NCI-H1092 (cell line): ENCODE data around the gene TRIP11.

Source experiments
- DNase-seq: peaks from one replicate; lab custom pipeline; 2025; lab: John Stamatoyannopoulos, UW

TRIP11 gene

DNA sequence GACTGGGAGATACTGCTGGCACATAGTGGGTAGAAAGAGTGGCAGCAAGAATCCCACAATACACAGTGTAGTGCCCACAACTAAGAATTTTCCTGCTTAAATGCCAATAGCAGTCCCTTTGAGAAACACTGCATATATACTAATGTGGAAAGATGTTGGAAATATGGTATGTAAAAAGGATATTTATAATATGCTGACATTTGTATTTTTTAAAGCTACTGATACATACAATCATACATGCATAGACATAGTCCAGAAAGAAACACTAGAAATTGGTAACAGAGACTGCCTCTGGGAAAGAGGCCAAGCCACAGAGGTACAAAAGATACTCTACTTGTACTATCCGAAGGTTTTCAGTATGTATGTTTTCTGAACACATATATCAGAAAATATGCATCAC, 30.3 kb downstream of the TRIP11 start:
- no peak for DNase-seq

DNA sequence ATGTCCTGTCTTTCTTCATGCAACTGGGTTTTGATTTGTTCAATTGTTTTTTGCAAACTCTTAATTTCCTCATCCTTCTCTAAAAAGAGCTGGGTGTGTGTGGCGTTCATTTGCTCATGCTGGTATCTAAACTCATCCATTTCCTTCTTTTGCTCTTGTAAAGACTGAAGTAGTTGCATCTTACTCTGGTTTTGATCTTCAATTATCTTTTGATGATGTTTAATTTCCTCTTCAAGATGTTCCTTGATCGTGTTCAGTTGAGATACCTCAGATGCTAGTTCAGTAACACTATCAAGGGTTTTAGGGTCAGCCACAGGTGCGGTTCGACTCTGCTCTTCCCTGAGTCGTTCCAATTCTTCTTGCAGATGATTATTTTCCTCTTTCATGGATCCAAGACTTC, 34.8 kb downstream of the TRIP11 start:
- no peak for DNase-seq

GRCh38 chr14:92004062-92004461, 35.8 kb downstream of the TRIP11 start:
- no peak for DNase-seq

- DNase-seq: no peak
These were observed 40.9 kb downstream of the TRIP11 start for GRCh38 chr14:91998667-91999570.

GRCh38 chr14:91997492-91997891, 42.4 kb downstream of the TRIP11 start:
- DNase-seq: no peak

GRCh38 chr14:91996948-91997371, 42.9 kb downstream of the TRIP11 start:
- DNase-seq: no peak

DNA sequence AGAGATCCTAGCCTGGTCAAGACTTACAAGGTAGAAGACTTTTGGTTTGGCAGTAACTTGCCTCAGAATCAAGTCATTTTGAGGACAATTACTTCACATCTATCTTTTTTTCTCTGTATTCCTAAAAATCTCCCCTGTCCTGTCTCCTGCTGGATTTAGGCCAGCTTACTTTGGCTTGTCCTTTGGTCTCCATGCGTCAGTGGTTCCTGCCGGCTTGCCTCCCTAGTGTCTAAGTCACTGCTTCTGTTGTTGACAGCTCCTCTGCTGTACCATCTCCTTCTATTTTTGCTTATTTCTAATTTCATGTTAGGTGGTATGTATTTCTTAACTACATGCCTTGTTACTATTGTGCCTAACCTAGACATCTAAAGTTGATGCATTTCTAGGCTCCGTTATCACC, 52.7 kb downstream of the TRIP11 start:
- DNase-seq: no peak

- no peak for DNase-seq
These were observed 54.2 kb downstream of the TRIP11 start for GRCh38 chr14:91985521-91986255.

DNA sequence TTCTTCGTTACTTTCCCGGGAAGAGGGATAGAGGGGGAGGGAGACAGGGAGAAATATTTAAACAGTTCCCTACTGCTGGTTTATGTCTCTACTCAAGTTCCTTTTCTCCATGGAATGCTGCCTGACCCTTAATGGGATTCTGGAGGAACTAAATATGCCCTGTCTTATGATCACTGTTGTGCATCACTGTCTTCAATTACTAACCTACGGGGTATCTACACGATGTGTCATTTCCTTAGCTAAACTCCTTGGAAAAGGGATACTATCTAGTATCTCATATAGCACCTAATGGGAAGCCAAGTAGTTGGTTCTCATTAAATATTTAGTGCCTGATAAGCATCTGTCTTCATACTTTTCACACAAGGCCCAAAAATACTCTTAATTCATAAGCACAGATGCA, 54.9 kb downstream of the TRIP11 start:
- no peak for DNase-seq

GRCh38 chr14:91983588-91983987, 56.3 kb downstream of the TRIP11 start:
- DNase-seq: no peak

DNA sequence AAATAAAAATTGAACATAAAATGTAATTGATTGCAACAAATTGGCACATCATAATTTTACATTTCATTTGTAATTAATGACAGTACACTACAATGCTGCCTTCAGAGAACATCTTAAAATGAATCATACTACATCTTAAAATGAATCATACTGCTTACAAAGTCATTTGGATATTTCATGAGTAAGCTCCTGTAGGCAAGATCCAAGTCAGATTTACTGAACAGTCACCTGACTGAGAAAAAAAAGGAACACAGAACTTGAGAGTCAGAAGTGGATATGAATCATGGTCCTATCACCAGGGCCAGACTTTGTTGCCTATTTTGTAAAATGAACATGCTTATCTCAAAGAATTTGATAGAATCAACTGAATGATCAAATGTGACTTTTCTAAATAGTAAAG, 59.7 kb downstream of the TRIP11 start:
- no peak for DNase-seq

DNA sequence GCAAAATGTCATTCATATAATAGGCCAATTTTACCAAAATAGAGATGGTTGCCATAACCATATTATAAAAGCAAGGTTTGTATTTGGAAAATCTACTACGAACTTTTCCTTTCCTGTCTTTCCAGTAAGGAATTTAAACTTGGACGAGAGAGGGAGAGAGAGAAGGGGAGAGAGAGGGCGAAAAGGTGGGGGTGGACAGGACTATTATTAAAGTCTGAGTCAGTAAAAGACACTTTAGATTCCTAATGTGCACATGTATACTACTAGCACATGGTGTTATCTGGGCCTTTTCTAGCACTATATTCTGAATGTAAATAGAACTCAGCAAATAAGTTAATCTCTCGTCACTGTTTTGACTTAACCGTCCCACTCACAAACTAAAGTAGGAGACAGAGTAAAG, 62.0 kb downstream of the TRIP11 start:
- no peak for DNase-seq

DNA sequence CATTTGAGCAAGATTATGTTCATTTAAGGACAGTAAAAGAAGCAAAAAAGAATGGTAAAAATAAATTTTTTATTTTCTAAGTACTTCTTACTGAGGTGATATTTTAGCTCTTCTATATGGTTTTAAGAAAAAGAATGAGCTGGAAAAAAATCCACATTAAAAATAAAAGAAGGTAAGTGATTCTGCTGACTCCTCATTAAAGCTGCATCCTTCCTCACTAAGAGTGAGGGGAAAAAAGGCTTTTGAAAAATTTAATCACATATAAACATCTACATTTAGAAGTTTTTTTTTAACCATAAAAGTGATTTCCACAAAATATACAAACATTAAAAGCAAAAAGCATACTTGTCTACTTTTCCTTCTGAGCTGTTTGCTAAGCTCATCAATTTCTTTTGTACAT, 64.1 kb downstream of the TRIP11 start:
- no peak for DNase-seq

GRCh38 chr14:91971188-91971778, 68.6 kb downstream of the TRIP11 start:
- DNase-seq: no peak

- DNase-seq: no peak
These were observed 71.6 kb downstream of the TRIP11 start for GRCh38 chr14:91968280-91968679.

DNA sequence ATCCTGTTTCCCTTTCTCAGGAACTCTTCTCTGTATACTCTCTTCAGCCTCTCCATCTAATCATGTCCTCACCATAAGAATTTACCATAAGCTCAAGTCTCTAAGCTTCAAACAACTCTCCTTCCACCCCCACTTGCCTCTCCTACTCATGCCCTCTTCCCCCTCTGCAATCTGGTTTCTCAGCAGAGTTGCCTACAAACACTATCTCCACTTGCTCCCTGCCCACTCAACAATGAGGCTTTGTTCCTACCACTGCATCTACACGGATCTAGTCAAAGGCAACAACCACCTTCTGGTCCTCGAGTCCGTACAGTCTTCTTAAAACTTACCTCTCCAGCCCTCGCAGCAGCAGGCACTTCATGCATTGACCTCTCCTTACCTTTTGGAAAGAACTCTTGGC, 75.1 kb downstream of the TRIP11 start:
- no peak for DNase-seq

DNA sequence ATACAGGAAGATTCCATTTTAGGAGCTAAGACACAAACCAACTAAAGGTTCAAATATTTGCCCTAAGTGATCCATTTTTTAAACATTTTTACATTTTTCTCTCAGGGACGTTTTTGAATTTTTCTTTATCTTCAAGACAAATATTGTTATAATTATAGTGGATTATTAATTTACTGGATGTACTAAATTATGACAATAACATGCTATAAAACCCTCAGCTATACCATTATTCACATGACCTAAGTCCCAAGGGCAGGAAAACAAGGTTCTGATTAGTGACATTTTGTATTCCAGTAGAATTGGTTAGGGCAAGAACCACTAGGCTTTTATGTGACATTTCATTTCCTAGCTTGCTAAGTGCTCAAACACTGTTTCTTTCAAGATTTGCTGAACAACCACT, 75.8 kb downstream of the TRIP11 start:
- no peak for DNase-seq

DNA sequence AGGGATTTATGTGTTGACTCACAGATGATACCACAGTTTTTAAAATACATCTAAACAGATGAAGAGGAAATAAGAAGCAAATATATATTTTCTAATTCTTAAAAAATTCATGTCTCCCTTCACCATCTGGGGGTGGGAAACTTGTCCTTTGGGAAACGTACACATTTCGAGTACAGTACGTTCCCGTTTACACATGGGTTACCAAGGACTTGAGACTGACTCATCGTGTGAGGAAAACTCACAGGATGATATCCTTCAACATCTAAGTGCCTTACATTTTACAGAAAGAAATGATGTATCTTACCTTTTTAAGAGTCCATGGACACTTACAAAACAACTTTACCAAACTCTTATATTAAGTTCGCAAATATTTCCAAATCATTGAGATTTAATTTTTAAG, 76.4 kb downstream of the TRIP11 start:
- no peak for DNase-seq

DNA sequence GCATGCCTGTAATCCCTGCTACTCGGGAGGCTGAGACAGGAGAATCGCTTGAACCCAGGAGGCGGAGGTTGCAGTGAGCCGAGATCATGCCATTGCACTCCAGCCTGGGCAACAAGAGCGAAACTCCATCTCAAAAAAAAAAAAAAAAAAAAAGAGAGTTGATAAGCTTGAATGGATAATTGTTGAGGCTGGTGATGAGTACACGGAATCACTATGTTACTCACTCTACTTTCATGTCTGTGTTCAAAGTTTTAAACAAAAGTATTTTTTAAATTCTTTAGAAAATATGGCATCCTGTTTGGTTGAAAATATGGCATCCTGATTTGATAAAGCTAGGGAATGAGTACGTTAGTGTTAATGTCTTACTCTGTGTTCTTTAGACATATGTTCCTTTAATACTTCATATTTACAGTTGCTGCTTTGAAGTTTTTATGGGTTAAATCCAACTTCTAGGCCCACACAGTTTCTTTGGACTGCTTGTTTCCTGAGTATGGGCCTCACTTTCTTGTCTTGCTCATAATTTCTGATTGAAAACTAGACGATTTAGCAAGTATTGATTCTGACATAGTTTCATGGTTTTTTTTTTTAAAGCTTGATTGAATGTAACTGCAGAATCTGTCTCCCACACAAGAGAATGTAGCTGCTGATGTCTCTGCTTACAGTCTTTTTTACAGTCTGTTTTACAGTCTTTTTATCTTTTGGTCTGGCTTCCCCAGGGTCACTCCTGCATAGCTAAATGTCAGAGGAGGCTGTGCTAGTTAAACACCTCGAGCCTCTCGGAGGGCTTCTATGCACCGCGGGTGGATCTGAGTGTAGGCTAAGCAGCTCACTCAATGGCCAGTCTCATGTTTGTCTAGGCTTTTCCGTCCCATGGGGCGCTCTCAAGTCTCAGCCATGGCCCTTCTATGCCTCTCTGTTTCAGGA, 78.3 kb downstream of the TRIP11 start:
- DNase-seq: no peak

DNA sequence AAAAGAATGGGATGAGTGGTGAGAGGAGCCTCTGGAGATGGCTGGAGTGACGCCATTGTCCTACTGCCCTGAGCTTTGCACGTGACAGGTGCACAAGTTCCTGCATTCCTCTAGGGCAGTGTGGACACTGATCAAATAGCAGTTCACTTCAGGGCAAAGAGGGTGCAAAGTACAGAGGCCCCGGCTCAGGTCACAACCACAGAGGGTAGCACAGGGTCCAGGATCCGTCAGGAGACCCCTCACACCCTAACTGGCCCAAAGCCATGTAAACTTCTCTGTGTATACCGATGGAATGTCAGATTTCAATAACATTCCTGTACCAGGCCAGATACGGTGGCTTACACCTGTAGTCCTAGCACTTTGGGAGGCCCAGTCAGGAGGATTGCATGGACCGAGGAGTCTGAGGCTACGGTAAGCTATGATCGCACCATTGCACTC, 82.0 kb downstream of the TRIP11 start:
- no peak for DNase-seq

DNA sequence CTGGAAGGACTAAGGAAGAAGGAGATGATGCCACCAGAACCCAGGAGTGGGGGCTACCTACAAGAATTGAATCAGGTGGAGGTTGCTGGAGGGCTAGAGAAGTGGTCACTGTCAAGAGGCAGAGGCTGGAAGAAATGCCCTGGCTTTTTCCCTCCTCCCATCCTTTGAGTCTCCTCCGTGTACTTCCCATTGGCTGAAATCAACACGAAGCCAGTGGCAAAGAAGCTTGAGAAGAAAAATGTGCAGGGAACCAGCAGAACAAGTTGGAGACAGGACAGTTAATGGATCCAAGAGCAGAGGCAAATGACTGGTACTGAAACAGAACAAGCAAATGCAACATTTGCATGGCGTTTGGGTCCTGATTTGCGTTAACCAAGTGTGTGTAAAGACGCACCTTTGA, 83.2 kb downstream of the TRIP11 start:
- DNase-seq: no peak

- no peak for DNase-seq
These were observed 84.7 kb downstream of the TRIP11 start for GRCh38 chr14:91955168-91955567.
